HepG2 (cell line): ENCODE measurements around the gene ABHD1. TPM values are rescaled to one million over a fixed set of nuclear protein-coding genes. Genes with fewer than 3 reads are reported as not detected.

Experiments used
- CBFB ChIP-seq: sonication (generic); formaldehyde crosslinking; IDR thresholded peaks from 2 replicates; pipeline ENCODE4 v1.4.0; 2020; ENCODE audit warnings: missing genetic modification reagents
- FIP1L1 ChIP-seq: fragments of 200-400 bp; formaldehyde crosslinking; IDR thresholded peaks from 2 replicates; pipeline ENCODE4 v1.6.1; 2018; ENCODE audit warnings: low read depth, mild to moderate bottlenecking, low read length, moderate library complexity, borderline replicate concordance; ENCODE audit not compliant: insufficient read depth
- NCOA1 ChIP-seq: sonication (generic); formaldehyde crosslinking; IDR thresholded peaks from 2 replicates; pipeline ENCODE4 v1.9.0; 2021; ENCODE audit warnings: missing genetic modification reagents
- NFE2L1 ChIP-seq: sonication (generic); formaldehyde crosslinking; IDR thresholded peaks from 2 replicates; pipeline ENCODE4 v1.4.0; 2020; ENCODE audit warnings: missing genetic modification reagents, mild to moderate bottlenecking, borderline replicate concordance
- NFRKB ChIP-seq: fragments of 450-650 bp; IDR thresholded peaks from 2 replicates; pipeline ENCODE4 v1.6.1; 2017
- NR2F1 ChIP-seq, 2 experiments: fragments of 450-650 bp in 1 of 2; formaldehyde crosslinking in 1 of 2; IDR thresholded peaks; 2 replicates each; pipeline versions ENCODE4 v1.5.0 to v1.6.1; 2016 to 2020; ENCODE audit warnings: mild to moderate bottlenecking in 1 of 2, missing compliant biosample characterization in 1 of 2, missing genetic modification reagents in 1 of 2, moderate library complexity in 1 of 2
- RBM39 ChIP-seq: fragments of 200-400 bp; formaldehyde crosslinking; IDR thresholded peaks from one replicate; pipeline ENCODE4 v1.6.1; 2018; ENCODE audit warnings: antibody characterized with exemption, mild to moderate bottlenecking, low read depth, low read length; ENCODE audit not compliant: poor library complexity, severe bottlenecking
- SNAPC2 ChIP-seq: sonication (generic); formaldehyde crosslinking; IDR thresholded peaks from 2 replicates; pipeline ENCODE4 v1.8.1; 2022; ENCODE audit warnings: mild to moderate bottlenecking, missing genetic modification reagents
- SRSF1 ChIP-seq: fragments of 200-400 bp; formaldehyde crosslinking; optimal IDR thresholded peaks from 2 replicates; pipeline ENCODE3; 2017; ENCODE audit warnings: mild to moderate bottlenecking, low read depth, low read length, moderate library complexity
- TCF7L2 ChIP-seq: IDR thresholded peaks from 2 replicates; pipeline ENCODE4 v1.6.1; 2011; ENCODE audit warnings: mild to moderate bottlenecking, low read depth, low read length, moderate library complexity
- ZBTB38 ChIP-seq: sonication (generic); formaldehyde crosslinking; IDR thresholded peaks from 2 replicates; pipeline ENCODE4 v1.5.1; 2020; ENCODE audit warnings: mild to moderate bottlenecking, missing genetic modification reagents
- ZBTB7B ChIP-seq: sonication (generic); formaldehyde crosslinking; IDR thresholded peaks from 2 replicates; pipeline ENCODE4 v1.4.0; 2020; ENCODE audit warnings: missing genetic modification reagents
- ZMYM2 ChIP-seq: sonication (generic); formaldehyde crosslinking; IDR thresholded peaks from 2 replicates; pipeline ENCODE4 v1.8.0; 2022; ENCODE audit warnings: mild to moderate bottlenecking, missing genetic modification reagents
- ZNF282 ChIP-seq: fragments of 450-650 bp; IDR thresholded peaks from 2 replicates; pipeline ENCODE4 v1.6.1; 2018; ENCODE audit not compliant: partially characterized antibody
- ZNF501 ChIP-seq: sonication (generic); formaldehyde crosslinking; IDR thresholded peaks from 2 replicates; pipeline ENCODE4 v1.5.1; 2020; ENCODE audit warnings: mild to moderate bottlenecking, moderate library complexity, missing genetic modification reagents
- ZSCAN21 ChIP-seq: sonication (generic); formaldehyde crosslinking; IDR thresholded peaks from 2 replicates; pipeline ENCODE4 v1.8.0; 2022; ENCODE audit warnings: mild to moderate bottlenecking, missing genetic modification reagents, moderate library complexity, borderline replicate concordance
- polyA plus RNA-seq, 8 experiments: library from polyadenylated mRNA; depleted of rRNA in 3 of 8; stranded (reverse) in 7 of 8; unstranded in 1 of 8; fragments of >200 nt; fragmentation: Illumina TruSeq in 4 of 8; extraction: Trizol in 4 of 8; gene quantifications; 2 replicates each; pipeline versions ENCODE4 v1.2.1 to v1.2.3, GENCODE V29; 2011 to 2016; ENCODE audit warnings: low read depth in 4 of 8, missing spikeins in 1 of 8, mixed read lengths in 1 of 8; ENCODE audit not compliant: insufficient read depth in 1 of 8
- total RNA-seq, 5 experiments: library from RNA; depleted of rRNA; stranded (reverse); fragments of >200 nt; fragmentation: Illumina TruSeq; extraction: Trizol; gene quantifications; 2 replicates each; pipeline ENCODE4 v1.2.3, GENCODE V29; 2016; ENCODE audit warnings: low read depth in 1 of 5
- TF ChIP-seq, protein P1 (sequence below): sonication (generic); formaldehyde crosslinking; IDR thresholded peaks from 2 replicates; pipeline ENCODE4 v1.4.0; 2020; ENCODE audit warnings: mild to moderate bottlenecking, missing genetic modification reagents
- TF ChIP-seq, protein P2 (sequence below): sonication (generic); formaldehyde crosslinking; IDR thresholded peaks from 2 replicates; pipeline ENCODE4 v1.9.0; 2022; ENCODE audit warnings: missing genetic modification reagents, mild to moderate bottlenecking, borderline replicate concordance
- TF ChIP-seq, protein P3 (sequence below): sonication (generic); formaldehyde crosslinking; IDR thresholded peaks from 2 replicates; pipeline ENCODE4 v1.4.0; 2020; ENCODE audit warnings: missing genetic modification reagents
- TF ChIP-seq, protein P4 (sequence below): IDR thresholded peaks from 2 replicates; pipeline ENCODE4 v1.6.1; 2016; ENCODE audit warnings: mild to moderate bottlenecking, missing biosample characterization, missing genetic modification reagents
- TF ChIP-seq, protein P5 (sequence below): sonication (generic); formaldehyde crosslinking; IDR thresholded peaks from 2 replicates; pipeline ENCODE4 v1.4.0; 2020; ENCODE audit warnings: missing genetic modification reagents, borderline replicate concordance

Gene ABHD1
- total and polyA plus RNA-seq, 2 of the 13 experiments (the other 11 are each of a cell fraction or from before 2014, with no cell fraction given): 0.04 to 0.81 TPM

DNA sequence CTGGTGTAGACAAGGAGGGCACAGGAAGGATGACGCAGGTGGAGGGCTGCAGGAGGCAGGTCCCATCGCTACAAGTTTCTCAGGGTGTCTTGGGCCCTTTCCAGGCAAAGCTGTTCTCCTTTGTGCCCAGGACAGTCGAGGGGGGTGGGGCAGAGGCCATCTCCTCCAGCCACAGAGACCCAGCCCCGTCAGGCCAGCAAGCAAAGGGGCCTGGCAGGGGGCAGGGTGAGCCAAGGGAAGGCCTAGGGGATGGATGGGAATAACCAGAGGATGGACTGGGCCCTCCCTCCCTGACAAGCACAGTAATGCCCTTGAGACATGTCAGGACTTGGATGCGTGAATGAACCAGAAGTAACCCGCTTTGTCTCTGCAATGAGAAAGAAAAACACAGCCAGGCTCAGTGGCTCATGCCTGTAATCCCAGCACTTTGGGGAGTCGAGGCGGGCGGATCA, 31.5 kb downstream of the ABHD1 start (continued):
- TF ChIP-seq, protein P1, sequence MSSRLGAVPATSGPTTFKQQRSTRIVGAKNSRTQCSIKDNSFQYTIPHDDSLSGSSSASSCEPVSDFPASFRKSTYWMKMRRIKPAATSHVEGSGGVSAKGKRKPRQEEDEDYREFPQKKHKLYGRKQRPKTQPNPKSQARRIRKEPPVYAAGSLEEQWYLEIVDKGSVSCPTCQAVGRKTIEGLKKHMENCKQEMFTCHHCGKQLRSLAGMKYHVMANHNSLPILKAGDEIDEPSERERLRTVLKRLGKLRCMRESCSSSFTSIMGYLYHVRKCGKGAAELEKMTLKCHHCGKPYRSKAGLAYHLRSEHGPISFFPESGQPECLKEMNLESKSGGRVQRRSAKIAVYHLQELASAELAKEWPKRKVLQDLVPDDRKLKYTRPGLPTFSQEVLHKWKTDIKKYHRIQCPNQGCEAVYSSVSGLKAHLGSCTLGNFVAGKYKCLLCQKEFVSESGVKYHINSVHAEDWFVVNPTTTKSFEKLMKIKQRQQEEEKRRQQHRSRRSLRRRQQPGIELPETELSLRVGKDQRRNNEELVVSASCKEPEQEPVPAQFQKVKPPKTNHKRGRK (CRISPR knock-in tag): 0 out of 2 replicates have a peak, but pooled peaks have one; percentile 35
- TF ChIP-seq ZSCAN21 (CRISPR knock-in tag): no peak
- no peak for TF ChIP-seq NCOA1
- TF ChIP-seq, protein P2, sequence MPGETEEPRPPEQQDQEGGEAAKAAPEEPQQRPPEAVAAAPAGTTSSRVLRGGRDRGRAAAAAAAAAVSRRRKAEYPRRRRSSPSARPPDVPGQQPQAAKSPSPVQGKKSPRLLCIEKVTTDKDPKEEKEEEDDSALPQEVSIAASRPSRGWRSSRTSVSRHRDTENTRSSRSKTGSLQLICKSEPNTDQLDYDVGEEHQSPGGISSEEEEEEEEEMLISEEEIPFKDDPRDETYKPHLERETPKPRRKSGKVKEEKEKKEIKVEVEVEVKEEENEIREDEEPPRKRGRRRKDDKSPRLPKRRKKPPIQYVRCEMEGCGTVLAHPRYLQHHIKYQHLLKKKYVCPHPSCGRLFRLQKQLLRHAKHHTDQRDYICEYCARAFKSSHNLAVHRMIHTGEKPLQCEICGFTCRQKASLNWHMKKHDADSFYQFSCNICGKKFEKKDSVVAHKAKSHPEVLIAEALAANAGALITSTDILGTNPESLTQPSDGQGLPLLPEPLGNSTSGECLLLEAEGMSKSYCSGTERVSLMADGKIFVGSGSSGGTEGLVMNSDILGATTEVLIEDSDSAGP (CRISPR knock-in tag): peak; percentile 35; the same call in 1 of the 2 replicates
- no peak for TF ChIP-seq ZMYM2 (CRISPR knock-in tag)
- TF ChIP-seq ZBTB38: peak; percentile 78
- TF ChIP-seq FIP1L1: no peak
- 0 out of 2 replicates have a peak, but pooled peaks have one; percentile 14 for TF ChIP-seq ZNF501 (CRISPR knock-in tag)
- TF ChIP-seq ZBTB7B (CRISPR knock-in tag): 0 out of 2 replicates have a peak, but pooled peaks have one; percentile 19
- TF ChIP-seq, protein P3, sequence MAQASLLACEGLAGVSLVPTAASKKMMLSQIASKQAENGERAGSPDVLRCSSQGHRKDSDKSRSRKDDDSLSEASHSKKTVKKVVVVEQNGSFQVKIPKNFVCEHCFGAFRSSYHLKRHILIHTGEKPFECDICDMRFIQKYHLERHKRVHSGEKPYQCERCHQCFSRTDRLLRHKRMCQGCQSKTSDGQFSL: no peak
- TF ChIP-seq NR2F1 (CRISPR knock-in tag; IDR thresholded peaks at IDR 0.05): no peak
- TF ChIP-seq SRSF1: no peak
- no peak for TF ChIP-seq RBM39
- TF ChIP-seq, protein P4, sequence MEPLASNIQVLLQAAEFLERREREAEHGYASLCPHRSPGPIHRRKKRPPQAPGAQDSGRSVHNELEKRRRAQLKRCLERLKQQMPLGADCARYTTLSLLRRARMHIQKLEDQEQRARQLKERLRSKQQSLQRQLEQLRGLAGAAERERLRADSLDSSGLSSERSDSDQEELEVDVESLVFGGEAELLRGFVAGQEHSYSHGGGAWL (CRISPR knock-in tag): 0 out of 2 replicates have a peak, but pooled peaks have one; percentile 7
- TF ChIP-seq SNAPC2 (CRISPR knock-in tag): no peak
- TF ChIP-seq, protein P5, sequence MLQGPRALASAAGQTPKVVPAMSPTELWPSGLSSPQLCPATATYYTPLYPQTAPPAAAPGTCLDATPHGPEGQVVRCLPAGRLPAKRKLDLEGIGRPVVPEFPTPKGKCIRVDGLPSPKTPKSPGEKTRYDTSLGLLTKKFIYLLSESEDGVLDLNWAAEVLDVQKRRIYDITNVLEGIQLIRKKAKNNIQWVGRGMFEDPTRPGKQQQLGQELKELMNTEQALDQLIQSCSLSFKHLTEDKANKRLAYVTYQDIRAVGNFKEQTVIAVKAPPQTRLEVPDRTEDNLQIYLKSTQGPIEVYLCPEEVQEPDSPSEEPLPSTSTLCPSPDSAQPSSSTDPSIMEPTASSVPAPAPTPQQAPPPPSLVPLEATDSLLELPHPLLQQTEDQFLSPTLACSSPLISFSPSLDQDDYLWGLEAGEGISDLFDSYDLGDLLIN (CRISPR knock-in tag): no peak
- TF ChIP-seq TCF7L2: no peak
- TF ChIP-seq NFRKB: no peak
- no peak for TF ChIP-seq CBFB (CRISPR knock-in tag)
- TF ChIP-seq NFE2L1 (CRISPR knock-in tag): 0 out of 2 replicates have a peak, but pooled peaks have one; percentile 40
- TF ChIP-seq ZNF282: no peak
